Measurements from ENCODE around the gene ANKRD9.

- no peak for TF ChIP-seq PHF21A (CRISPR knock-in tag; IDR thresholded peaks at IDR 0.05)
- no peak for TF ChIP-seq STAT6 (CRISPR knock-in tag; IDR thresholded peaks at IDR 0.05; ENCODE audit: borderline replicate concordance)
- no peak for TF ChIP-seq WIZ (CRISPR knock-in tag; IDR thresholded peaks at IDR 0.05)
- TF ChIP-seq SATB2 (CRISPR knock-in tag; IDR thresholded peaks at IDR 0.05), result no peak
- no peak for TF ChIP-seq CTCF (CRISPR knock-in tag; IDR thresholded peaks at IDR 0.05)
- TF ChIP-seq ELF4 (CRISPR knock-in tag; IDR thresholded peaks at IDR 0.05; ENCODE audit: borderline replicate concordance), result no peak
- TF ChIP-seq NR1H2 (CRISPR knock-in tag; IDR thresholded peaks at IDR 0.05; ENCODE audit: borderline replicate concordance, low read depth), result no peak
- TF ChIP-seq NRL (CRISPR knock-in tag; IDR thresholded peaks at IDR 0.05; ENCODE audit: borderline replicate concordance), result no peak
- TF ChIP-seq ZNF558 (CRISPR knock-in tag; IDR thresholded peaks at IDR 0.05; ENCODE audit: borderline replicate concordance), result no peak
- TF ChIP-seq TCF7L2 (IDR thresholded peaks at IDR 0.05; ENCODE audit: low read depth, low read length), result no peak
- no peak for TF ChIP-seq ZBTB8A (CRISPR knock-in tag; IDR thresholded peaks at IDR 0.05; ENCODE audit: borderline replicate concordance, low read depth)
- no peak for TF ChIP-seq EZH2 (conservative IDR thresholded peaks at IDR 0.05; ENCODE audit: low read depth, low read length)
- TF ChIP-seq POLR2AphosphoS5 (IDR thresholded peaks at IDR 0.05; ENCODE audit: low read depth, low read length), result no peak
Measured at GRCh38 chr14:102485693-102486512, 23.7 kb downstream of the ANKRD9 start.
